SKM-1 (cell line): Measurements from ENCODE around the gene LIMK2.
A peak's percentile ranks its signal among the peaks of the same experiment; 100 is the strongest.
"Not testable (repeated sequence)": the region's sequence is repeated elsewhere in the genome, so short reads cannot be mapped to it uniquely, and the experiment has no call there.

Experiments used
- DNase-seq: peaks from one replicate; lab custom pipeline; 2025; ENCODE audit not compliant: unreplicated experiment; lab: John Stamatoyannopoulos, UW

LIMK2 gene

DNA sequence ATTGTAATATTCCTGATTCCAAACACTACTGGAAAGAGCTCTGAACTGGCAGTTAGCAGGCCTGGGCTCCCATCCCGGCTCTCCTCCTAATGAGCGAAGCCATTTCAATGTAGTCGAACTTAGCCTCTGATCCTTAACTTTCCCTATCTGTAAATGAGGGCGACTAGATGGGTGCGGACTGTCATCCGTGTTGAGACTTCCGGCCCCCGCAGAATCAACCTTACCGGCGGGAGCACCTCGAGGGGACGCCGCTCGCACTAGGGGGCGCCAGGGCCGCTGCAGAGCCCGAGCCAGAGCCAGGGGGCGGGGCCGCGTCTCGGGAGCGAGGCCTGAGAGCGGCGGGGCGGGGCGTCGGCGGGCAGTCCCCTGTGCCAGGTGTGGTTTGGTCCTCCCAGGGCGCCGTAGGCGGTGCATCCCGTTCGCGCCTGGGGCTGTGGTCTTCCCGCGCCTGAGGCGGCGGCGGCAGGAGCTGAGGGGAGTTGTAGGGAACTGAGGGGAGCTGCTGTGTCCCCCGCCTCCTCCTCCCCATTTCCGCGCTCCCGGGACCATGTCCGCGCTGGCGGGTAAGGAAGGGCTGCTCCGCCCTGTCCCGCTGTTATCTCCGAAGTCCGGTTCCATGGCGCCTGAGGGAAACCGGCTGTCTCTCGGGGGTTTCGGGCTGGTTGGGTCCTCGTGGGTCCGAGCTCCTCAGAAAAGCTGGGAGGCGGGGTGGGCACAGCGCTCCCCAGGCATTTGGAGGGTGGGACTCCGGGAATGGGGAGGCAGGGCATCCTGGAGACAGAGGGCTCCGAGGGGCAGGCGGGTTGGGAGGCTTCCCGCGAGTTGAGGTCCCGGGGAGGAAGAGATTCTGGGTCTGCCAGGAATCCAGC lies at the start of gene LIMK2:
TSS of gene LIMK2 (plus strand) at position 437 of the 869 bp plus-strand sequence. CDS start at position 548, 111 bp downstream.
- DNase-seq, result peak; percentile 87

DNA sequence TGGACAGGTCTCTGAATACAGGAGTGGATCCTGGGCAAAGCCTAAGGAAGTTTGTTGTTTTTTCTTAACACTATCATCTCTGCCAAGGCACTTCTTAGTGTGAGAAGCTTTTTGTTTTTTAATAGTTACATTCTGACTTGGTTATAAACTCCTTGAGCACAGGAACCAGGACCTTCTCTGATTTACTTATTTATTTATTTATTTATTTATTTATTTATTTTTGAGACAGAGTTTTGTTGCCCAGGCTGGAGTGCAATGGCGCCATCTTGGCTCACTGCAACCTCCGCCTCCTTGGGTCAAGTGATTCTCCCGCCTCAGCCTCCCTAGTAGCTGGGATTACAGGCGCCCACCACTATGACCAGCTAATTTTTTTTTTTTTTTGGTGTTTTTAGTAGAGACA lies 41.1 kb upstream of the LIMK2 start:
- DNase-seq, result no peak

GRCh38 chr22:31171734-31172133 lies 40.4 kb upstream of the LIMK2 start:
- peak; percentile 41 for DNase-seq

GRCh38 chr22:31173386-31174145 lies 38.5 kb upstream of the LIMK2 start:
- no peak for DNase-seq

- DNase-seq, result no peak
Measured at GRCh38 chr22:31176923-31177322, 35.2 kb upstream of the LIMK2 start.

GRCh38 chr22:31177420-31178162 lies 34.5 kb upstream of the LIMK2 start:
- no peak for DNase-seq

- no peak for DNase-seq
Measured at GRCh38 chr22:31178859-31179258, 33.2 kb upstream of the LIMK2 start.

DNA sequence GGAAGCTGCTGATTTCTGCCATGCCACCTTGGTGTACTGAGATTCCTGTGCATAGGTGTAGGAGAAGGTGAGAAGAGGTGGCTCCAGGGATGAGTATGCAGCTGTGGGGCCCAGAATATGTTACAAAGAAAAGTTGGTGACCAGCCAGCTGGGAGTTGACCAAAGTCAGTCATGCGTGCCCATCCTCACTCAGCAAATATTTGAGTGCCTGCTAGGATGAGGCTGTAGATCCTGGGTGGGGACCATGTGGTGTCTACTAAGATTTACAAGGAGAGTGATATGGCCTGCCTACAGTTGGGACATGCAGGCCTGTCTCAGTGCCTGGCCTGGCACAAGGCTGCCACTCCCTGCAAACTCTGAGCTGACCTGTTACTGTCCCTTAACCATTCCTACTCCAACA lies 32.8 kb upstream of the LIMK2 start:
- no peak for DNase-seq

DNA sequence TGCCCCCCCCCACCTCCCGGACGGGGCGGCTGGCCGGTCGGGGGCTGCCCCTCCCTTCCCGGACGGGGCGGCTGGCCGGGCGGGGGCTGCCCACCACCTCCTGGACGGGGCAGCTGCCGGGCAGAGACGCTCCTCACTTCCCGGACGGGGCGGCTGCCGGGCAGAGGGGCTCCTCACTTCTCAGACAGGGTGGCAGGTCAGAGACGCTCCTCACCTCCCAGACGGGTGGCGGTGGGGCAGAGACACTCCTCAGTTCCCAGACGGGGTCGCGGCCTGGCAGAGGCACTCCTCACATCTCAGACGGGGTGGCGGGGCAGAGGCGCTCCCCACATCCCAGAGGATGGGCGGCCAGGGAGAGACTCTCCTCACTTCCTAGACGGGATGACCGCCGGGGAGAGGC lies 28.1 kb upstream of the LIMK2 start:
- DNase-seq, result no peak

- no peak for DNase-seq
Measured at GRCh38 chr22:31185056-31185455, 27.0 kb upstream of the LIMK2 start.

DNA sequence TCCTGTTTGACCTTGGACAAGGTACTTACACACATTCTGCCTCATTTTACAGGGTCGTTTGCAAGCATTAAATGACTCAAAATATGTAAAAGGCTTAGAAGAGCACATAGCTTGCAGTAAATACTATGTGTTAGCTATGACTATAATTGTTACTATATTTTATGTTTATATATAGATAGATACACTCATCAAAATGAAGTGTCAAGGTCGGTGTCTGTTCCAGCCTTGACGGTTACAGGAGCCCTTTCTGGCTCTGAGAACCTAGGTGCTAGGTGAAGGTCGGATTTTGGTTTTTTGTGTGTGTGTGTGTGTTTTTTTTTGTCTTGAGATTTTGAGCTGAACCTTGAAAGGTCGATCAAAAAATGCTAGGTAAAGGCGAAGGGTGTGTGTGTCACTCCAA lies 24.5 kb upstream of the LIMK2 start:
- DNase-seq, result no peak

DNA sequence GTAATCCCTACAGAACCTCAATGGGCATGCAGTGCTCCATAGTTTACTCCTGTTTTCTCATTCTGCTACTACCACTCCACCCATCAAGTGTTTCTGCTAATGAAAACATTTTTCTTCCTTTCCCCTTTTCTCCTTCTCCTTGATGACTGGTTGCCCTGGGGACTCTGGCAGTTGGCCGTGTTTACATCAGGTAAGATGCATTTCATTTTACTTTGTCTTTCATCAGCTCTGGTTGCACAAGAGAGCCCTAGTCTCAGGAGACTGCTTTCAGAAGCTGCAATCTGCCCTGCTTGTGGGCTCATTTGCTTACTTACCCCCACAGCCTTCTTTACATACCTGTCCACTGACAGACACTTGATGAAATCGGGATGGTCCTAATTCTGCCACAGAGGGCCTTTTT lies 19.6 kb upstream of the LIMK2 start:
- no peak for DNase-seq

DNA sequence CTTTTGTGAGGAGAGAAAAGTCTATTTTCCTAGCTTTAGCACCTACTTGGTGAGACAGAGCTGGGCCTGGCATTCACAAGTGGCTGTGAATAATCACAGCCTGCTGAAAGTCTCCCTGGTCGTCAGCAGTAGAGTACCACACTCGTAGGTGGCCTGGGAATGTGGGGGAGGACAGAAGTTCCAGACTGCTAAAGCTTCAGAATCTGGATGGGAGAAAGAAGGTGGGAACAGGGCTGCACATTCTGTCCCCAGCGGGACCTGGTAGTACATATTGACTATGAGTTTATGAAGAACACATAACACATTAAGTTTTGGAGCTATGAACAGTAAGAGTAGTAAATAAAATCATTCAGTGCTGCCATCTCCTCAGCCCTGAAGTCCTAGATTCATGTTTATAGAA lies 19.0 kb upstream of the LIMK2 start:
- no peak for DNase-seq

- not testable (repeated sequence) for DNase-seq
Measured at GRCh38 chr22:31194681-31195080, 17.4 kb upstream of the LIMK2 start.

DNA sequence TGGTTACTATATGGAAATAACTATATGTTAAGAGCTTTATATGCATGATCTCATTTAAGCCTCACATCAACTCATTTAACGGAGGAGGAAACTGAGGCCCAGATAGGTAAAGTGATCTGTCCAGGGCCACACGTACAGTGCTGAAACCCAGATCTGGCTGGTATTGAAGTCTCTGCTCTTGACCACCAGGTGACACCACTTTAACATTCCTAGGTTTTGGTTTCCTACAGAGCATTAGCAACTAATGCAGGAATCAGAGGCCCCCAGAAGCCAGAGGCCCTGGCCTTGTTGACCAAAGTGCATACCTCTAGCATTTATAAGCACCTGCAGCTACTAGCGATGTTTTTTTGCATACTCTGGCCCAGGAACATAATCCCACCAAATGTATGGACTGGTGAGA lies 12.9 kb upstream of the LIMK2 start:
- no peak for DNase-seq

- not testable (repeated sequence) for DNase-seq
Measured at GRCh38 chr22:31204352-31204984, 7.6 kb upstream of the LIMK2 start.

DNA sequence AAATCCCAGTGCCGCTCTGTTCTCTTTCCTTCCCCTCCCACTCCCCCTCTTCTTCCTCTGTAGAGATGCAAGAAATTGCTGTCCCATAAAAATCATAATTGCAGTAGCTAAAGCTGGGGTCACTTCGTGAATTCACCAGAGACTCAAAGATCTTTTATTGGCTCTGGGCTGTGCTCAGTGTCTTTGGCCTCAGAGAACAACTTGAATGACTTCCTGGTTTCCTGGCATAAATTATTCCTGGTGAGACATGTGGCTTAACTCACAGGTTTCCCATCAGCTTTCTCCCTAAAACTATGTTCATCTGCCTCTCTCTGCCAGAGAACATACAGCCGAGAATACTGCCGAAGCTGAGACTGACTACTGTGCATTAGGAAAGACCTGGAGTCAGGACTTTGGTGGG lies 7.0 kb upstream of the LIMK2 start:
- DNase-seq, result not testable (repeated sequence)

GRCh38 chr22:31206460-31206859 lies 5.6 kb upstream of the LIMK2 start:
- DNase-seq, result not testable (repeated sequence)

DNA sequence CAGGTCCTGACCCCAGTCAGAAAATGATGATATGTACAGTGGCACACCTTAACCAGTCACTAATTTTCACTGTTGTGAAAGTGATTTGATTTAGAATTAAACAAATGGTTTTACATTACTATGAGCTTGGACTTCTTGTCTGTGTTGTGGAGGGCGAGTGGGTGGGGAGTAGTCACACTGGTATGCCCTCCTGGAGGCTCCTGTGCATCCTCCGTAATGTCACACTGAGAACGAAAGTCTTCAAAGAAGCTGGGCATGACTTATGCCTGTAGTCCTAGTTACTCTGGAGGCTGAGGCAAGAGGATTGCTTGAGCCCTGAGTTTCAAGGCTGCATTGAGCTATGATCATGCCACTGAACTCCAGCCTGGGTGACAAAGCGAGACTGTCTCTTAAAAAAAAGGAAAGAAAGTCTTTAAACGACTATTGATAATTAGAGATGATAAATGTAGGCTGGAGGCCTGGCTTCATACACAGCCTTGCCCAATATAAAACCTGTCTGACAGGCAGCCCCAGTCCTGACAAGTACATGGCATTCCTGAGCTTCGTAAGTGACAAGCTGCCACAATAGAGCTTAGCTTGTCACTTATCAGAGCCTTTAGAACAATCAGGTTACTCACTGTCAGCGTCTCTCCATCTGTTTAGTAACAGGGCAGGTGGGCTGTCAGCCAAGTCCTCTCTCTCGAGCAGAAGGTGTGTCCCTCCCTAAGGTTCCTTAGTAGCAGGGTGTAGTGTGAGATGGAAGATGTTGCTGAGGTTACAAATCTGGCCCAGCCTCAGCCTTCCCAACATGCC lies 5.0 kb upstream of the LIMK2 start:
- DNase-seq, result no peak
